OCI-LY1 (cell line): Measurements from ENCODE around the gene TBX10.

Source experiments
- H2AFZ ChIP-seq: fragments of 200-600 bp; sonication (generic), shearing (Covaris generic); 2 replicates; pipeline ENCODE4 v1.6.0; 2014; ENCODE audit warnings: antibody characterized with exemption, mild to moderate bottlenecking, low read length
- H3F3A ChIP-seq: fragments of 200-600 bp; sonication (generic), shearing (Covaris generic); 2 replicates; pipeline ENCODE4 v1.6.0; 2014; ENCODE audit warnings: mild to moderate bottlenecking, antibody characterized with exemption, low read length, moderate library complexity; ENCODE audit not compliant: insufficient read depth
- H3K27ac ChIP-seq: fragments of 200-600 bp; sonication (generic); 2 replicates; pipeline ENCODE4 v1.5.1; 2014; ENCODE audit warnings: low read length, mixed run types, mild to moderate bottlenecking, low read depth; ENCODE audit not compliant: poor library complexity, severe bottlenecking
- H3K27me3 ChIP-seq: fragments of 200-600 bp; sonication (generic); 2 replicates; pipeline ENCODE4 v1.6.0; 2014; ENCODE audit warnings: antibody characterized with exemption, mild to moderate bottlenecking, low read length, moderate library complexity; ENCODE audit not compliant: insufficient read depth
- H3K36me3 ChIP-seq: fragments of 200-600 bp; sonication (generic); 2 replicates; pipeline ENCODE4 v1.6.1; 2014; ENCODE audit warnings: mild to moderate bottlenecking, antibody characterized with exemption, low read length, moderate library complexity, mixed read lengths; ENCODE audit not compliant: insufficient read depth
- H3K4me1 ChIP-seq: fragments of 200-600 bp; sonication (generic); 2 replicates; pipeline ENCODE4 v1.5.1; 2014; ENCODE audit warnings: mild to moderate bottlenecking, low read length, moderate library complexity; ENCODE audit not compliant: insufficient read depth, severe bottlenecking
- H3K4me2 ChIP-seq: fragments of 200-600 bp; sonication (generic), shearing (Covaris generic); 2 replicates; pipeline ENCODE4 v1.6.1; 2014; ENCODE audit warnings: low read length
- H3K4me3 ChIP-seq: fragments of 200-600 bp; sonication (generic); 2 replicates; pipeline ENCODE4 v1.5.1; 2014; ENCODE audit warnings: low read length, low read depth, mild to moderate bottlenecking, mixed read lengths; ENCODE audit not compliant: poor library complexity, severe bottlenecking
- H3K79me2 ChIP-seq: fragments of 200-600 bp; shearing (Covaris generic); 2 replicates; pipeline ENCODE4 v1.6.1; 2016; ENCODE audit warnings: mixed run types, low read length, mixed read lengths; ENCODE audit not compliant: insufficient read depth
- H3K9ac ChIP-seq: fragments of 200-600 bp; sonication (generic), shearing (Covaris generic); 2 replicates; pipeline ENCODE4 v1.6.1; 2014; ENCODE audit warnings: mild to moderate bottlenecking, low read length, mixed read lengths
- H3K9me2 ChIP-seq: fragments of 200-600 bp; sonication (generic), shearing (Covaris generic); 2 replicates; pipeline ENCODE4 v1.6.1; 2014; ENCODE audit warnings: low read depth, mild to moderate bottlenecking, low read length, mixed read lengths
- H3K9me3 ChIP-seq: fragments of 200-600 bp; shearing (Covaris generic); 2 replicates; pipeline ENCODE4 v1.6.1; 2014; ENCODE audit warnings: low read length, mixed read lengths
- H4K20me1 ChIP-seq: fragments of 200-600 bp; sonication (generic), shearing (Covaris generic); 2 replicates; pipeline ENCODE4 v1.6.0; 2016; ENCODE audit warnings: mild to moderate bottlenecking, low read length; ENCODE audit not compliant: insufficient read depth
- EZH2 ChIP-seq: fragments of 200-600 bp; sonication (generic), shearing (Covaris generic); IDR thresholded peaks from 2 replicates; pipeline ENCODE4 v1.8.0; 2017; ENCODE audit warnings: borderline replicate concordance, mixed run types, mild to moderate bottlenecking, antibody characterized with exemption, low read length, moderate library complexity, mixed read lengths
- TF ChIP-seq, protein P1 (sequence below): fragments of 200-600 bp; sonication (generic), shearing (Covaris generic); IDR thresholded peaks from 2 replicates; pipeline ENCODE4 v1.5.1; 2017; ENCODE audit warnings: mild to moderate bottlenecking, antibody characterized with exemption, low read length, moderate library complexity, mixed read lengths

TBX10 gene

DNA sequence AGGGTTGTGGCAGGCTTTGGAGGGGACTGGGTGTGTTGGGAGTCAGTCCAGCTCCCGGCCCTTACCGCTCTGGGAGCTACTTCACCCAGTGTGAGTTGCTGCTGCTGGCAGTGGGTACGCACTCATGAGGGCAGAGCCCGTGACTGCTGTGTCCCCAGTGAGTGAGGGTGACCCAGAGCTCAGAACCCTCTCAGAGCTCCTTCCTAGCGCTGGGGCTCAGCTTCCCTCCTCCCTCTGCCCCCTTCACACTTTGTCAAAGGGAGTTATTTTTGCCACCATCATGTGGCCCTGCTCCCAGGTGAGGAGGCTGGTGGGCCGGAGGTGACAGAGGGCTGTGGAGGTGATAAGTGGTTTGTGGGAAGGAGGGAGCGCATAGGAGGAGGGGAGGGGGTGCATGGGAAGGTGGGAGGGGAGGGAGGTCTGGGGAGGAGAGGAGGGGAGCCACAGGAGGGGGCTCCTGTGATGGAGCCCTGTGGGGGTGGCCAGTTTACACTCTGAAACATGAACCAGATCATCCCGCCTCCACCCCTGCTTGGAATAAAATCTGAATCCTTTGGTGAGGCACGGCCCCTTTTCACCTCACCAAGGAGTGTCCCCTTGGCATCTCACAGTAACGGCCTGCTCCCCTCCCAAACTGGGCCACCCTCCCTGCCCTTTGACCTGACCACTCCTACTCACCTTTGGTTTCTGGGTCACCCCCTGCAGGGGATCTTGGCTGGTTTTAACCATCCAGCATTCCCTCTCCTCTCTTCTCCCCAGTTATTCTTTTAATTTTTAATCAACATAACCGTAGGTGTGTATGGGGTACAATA, 22.9 kb downstream of the TBX10 start:
- H3F3A ChIP-seq: no peaks in the 10 kb centered on the region
- no peak overlapping the region for H3K4me3 ChIP-seq
- H3K36me3 ChIP-seq: peaks cover 20% of the 10 kb centered on the region; the same call in 1 of the 2 replicates
- peaks cover 28% of the 10 kb centered on the region for H3K4me1 ChIP-seq
- TF ChIP-seq, protein P1, sequence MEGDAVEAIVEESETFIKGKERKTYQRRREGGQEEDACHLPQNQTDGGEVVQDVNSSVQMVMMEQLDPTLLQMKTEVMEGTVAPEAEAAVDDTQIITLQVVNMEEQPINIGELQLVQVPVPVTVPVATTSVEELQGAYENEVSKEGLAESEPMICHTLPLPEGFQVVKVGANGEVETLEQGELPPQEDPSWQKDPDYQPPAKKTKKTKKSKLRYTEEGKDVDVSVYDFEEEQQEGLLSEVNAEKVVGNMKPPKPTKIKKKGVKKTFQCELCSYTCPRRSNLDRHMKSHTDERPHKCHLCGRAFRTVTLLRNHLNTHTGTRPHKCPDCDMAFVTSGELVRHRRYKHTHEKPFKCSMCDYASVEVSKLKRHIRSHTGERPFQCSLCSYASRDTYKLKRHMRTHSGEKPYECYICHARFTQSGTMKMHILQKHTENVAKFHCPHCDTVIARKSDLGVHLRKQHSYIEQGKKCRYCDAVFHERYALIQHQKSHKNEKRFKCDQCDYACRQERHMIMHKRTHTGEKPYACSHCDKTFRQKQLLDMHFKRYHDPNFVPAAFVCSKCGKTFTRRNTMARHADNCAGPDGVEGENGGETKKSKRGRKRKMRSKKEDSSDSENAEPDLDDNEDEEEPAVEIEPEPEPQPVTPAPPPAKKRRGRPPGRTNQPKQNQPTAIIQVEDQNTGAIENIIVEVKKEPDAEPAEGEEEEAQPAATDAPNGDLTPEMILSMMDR: no peak
- no peak for TF ChIP-seq EZH2
- H3K9me2 ChIP-seq: no peaks in the 10 kb centered on the region
- H3K9me3 ChIP-seq: no peaks in the 10 kb centered on the region
- H3K27ac ChIP-seq: no peak overlapping the region
- H4K20me1 ChIP-seq: no peaks in the 10 kb centered on the region
- H3K9ac ChIP-seq: no peak overlapping the region
- H3K4me2 ChIP-seq: no peak overlapping the region
- no peak overlapping the region for H2AFZ ChIP-seq
- no peaks in the 10 kb centered on the region for H3K79me2 ChIP-seq
- H3K27me3 ChIP-seq: no peaks in the 10 kb centered on the region

DNA sequence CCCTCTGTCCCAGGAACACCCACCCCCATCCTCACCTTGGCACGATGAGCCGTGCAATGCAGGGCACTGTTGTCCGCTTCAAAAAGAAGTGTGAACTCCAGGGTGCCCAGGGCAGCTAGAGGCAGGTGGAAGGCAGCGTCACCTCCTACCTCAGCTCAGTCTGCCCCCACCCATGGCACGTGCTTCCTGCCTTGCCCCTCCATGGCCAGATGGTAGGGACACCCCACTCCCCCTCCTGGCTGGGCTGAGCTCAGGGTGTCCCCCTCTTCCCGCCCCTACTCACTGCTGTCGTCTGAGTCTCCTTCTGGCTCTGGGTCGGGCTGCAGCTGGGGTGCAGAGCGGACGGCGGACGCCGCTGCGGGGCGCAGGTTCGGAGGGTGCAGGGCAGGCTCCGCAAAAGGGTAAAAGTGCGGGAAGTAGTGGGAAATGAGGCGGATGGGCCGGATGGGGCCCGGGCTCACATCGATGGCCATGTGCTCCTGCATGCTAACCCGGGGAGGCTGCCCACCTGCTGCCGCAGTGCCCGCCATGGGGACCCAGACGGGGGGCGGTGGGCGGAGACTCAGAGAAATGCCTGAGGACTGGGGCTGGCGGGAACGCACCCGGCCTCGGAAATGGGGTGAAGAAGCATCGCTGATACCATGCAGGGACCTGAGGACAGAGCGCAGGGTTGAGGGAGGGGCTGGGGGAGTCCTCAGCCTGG, 23.7 kb downstream of the TBX10 start:
- TF ChIP-seq, protein P1: no peak
- TF ChIP-seq EZH2: no peak
- H3K4me2 ChIP-seq: no peak overlapping the region; the same call in 1 of the 2 replicates
- no peaks in the 10 kb centered on the region for H3F3A ChIP-seq
- no peaks in the 10 kb centered on the region for H3K79me2 ChIP-seq
- H3K27me3 ChIP-seq: no peaks in the 10 kb centered on the region
- H3K4me1 ChIP-seq: peaks cover 28% of the 10 kb centered on the region
- H4K20me1 ChIP-seq: no peaks in the 10 kb centered on the region
- no peak overlapping the region for H3K9ac ChIP-seq
- H3K9me3 ChIP-seq: no peaks in the 10 kb centered on the region
- H3K9me2 ChIP-seq: no peaks in the 10 kb centered on the region
- H3K27ac ChIP-seq: no peak overlapping the region
- no peak overlapping the region for H3K4me3 ChIP-seq
- H2AFZ ChIP-seq: no peak overlapping the region
- peaks cover 28% of the 10 kb centered on the region; the same call in 1 of the 2 replicates for H3K36me3 ChIP-seq

DNA sequence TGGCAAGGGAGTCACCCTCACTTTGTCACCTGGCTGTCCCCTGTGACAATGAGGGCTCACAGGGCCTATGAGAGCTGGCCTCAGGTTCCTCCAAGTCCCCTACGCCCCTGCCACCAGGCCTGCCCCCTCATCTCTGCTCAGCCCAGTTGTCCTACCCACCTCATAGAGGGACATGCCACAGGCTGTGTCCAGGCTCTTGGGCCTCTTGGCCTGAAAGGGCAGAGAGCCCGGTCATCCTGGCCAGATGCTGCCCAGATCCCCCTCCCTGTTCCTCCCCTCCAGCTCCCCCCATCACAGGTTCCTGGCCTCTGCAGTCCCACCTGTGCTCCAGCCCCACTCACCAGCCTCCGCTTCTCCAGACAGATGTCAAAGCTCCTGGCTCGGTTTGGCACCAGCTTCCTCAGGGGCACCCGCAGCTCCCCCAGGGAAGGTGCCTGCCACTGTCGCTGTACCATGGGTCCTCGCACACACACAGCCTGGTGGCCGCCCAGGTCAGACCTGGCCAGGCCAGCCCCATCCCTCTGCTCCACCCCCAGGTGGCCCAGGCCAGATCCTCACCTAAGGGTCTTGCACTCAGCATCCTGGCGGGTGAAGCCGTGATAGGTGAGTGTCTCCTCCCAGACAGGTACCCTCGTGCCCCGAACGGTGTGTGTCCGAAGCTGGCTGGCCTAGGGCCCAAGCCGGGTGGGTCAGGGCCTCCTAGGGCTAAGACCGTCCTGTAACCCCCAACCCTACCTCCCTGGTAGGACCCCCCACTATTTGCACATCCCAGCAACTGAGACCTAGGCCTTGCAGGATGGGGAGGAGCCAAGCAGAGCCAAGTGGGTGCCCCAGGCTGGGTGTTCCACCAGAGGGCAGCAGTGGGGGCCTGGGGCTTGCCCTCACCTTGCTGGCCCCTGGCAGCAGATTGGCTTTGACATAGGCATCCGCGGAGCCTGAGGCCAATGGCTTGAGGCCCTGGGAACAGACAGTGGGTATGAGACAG, 24.5 kb downstream of the TBX10 start:
- H3K4me2 ChIP-seq: peak overlapping the region; percentile 88
- peaks cover 35% of the 10 kb centered on the region; the same call in 1 of the 2 replicates for H3K36me3 ChIP-seq
- no peak for TF ChIP-seq EZH2
- TF ChIP-seq, protein P1: peak; percentile 83
- peak overlapping the region; percentile 50 for H3K4me3 ChIP-seq
- H3K9ac ChIP-seq: peak overlapping the region; percentile 71; the same call in 1 of the 2 replicates
- H3K27me3 ChIP-seq: no peaks in the 10 kb centered on the region
- H4K20me1 ChIP-seq: no peaks in the 10 kb centered on the region
- H3K9me3 ChIP-seq: no peaks in the 10 kb centered on the region
- H3F3A ChIP-seq: no peaks in the 10 kb centered on the region
- H3K27ac ChIP-seq: peak overlapping the region; percentile 93
- H2AFZ ChIP-seq: no peak overlapping the region
- no peaks in the 10 kb centered on the region for H3K9me2 ChIP-seq
- H3K4me1 ChIP-seq: peaks cover 28% of the 10 kb centered on the region
- H3K79me2 ChIP-seq: no peaks in the 10 kb centered on the region
